GM19099 (cell line): ENCODE data around the gene COL15A1.

Experiments
- POLR2A ChIP-seq: IDR thresholded peaks from 3 replicates; pipeline ENCODE4 v1.6.1; 2011; ENCODE audit warnings: low read depth; ENCODE audit not compliant: insufficient read length; ENCODE audit errors: extremely low read depth

The COL15A1 gene

DNA sequence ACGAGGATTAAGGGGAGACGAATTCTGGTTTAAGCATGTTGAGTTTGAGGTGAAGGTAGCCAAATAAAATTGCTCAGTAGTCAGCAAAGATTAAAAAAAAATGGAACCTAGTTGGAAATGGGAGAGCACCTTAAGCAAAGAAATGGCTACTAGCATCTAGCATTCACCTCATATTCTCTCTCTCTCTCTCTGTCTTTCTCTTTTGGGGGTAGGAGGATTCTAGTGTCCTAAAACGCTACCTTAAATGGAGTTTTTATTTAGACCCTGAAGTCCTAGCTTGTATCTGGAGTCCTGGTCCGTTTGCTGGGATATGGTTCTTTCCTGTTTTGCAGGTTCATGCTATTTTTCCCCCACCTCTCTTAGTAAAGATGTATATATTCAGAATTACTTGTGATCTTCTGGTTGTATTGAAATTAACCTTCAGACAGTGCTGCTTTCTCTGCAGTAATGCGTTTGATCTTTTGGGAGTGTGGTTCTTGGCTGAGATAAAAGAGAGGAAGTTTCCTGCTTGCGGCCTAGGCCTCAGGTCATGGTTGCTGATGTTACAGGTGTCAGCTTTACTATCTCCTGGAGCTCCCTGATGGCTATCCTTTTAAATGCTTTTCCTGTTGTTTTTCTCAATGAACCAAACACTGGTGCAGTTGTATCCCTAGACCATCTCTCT, 169.2 kb downstream of the COL15A1 start:
- no peak for TF ChIP-seq POLR2A

DNA sequence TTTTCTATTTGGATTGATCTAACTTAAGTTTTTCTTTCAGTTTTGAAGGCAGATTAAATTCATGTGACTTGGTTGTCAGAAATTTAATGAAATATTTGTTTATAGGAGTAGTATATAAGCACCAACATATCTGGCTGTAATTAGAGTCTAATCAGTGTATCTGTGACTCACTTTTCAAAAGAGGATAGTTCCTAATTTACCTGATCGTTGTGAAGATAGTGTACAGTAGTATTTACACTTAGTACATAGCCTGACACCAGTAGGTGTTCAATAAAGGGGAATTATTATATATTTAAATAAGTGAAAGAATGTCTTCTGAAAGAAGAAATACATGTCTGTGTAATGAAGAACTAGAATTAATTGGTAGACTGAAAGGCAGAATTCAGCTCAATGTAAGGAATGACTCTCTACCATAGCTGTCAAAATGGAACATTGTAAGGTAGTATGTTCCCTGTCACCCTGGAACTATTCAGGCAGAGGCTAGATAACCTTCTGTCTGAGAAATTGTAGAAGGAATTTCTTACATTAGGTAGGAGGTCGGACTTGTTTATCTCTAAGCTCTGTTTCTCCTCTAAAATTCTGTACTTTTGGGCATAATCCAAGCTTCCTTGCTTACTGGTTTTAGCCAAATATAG, 169.8 kb downstream of the COL15A1 start:
- TF ChIP-seq POLR2A = no peak

DNA sequence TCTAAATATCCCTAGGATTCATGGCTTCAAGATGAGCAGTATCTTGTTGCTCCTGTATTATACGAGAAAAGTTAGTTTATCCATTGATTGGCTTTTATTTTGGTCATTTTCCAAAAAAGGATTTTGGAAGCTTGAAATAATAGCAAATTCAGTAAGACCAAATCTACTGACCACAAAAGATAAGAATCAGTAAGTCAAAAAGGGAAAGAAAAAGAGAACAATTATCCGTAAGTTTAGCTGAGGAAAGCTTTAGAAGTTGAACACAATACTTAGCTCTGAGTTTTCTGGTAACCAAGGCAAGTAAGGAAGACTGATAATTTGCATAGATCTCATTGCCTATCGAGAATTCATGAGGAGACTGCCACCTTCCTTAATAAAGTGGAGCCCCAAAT, 170.3 kb downstream of the COL15A1 start:
- no peak for TF ChIP-seq POLR2A

DNA sequence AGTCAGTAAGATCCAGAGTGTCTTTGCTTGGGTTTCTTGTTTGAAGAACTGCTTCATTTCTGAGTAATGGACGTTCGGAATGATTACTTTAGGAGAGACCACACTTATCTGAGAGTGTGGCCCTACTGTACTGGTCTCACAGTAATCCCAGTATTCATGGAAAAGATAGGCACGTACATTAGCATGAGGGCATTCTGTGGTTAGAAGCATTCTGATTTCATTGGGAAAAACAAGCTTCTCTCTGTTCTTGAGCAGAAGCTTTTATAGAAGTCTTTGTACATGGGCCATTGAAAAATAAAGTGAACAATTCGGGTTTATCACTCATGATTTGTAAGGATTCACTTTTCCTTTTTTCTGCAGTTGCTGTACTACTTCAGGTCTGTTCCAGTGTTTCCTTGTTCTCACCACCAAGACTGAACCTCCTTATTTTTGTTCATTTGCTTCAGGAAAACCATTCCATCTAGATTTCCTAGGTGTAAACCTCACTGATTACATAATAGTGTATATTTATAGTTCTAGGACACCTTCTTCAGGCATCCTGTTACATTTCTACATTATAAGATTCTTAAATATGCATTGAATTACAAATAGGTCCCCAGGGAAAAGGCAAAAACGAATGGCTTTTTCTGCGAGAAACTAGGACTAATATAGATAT, 171.3 kb downstream of the COL15A1 start:
- no peak for TF ChIP-seq POLR2A

DNA sequence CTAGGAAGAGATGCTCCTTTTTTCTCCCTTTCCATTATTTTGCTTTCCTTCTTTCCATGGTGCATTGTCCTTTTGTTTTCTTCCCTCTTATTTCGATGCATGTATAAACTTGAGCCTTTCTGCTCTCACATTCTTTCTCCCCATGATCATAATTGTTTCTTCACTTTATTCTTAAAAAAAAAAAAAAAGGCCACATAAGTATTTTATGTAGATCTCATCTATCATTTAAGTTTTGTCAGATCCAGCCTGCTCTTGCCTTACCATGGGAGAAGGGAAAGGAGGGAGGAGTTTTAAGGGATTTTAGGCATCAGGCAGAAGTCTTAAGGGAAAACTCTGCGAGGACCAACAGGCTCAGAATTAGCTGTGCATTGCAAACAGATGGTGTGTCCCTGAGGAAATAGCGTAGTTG, 172.3 kb downstream of the COL15A1 start:
- TF ChIP-seq POLR2A = no peak

DNA sequence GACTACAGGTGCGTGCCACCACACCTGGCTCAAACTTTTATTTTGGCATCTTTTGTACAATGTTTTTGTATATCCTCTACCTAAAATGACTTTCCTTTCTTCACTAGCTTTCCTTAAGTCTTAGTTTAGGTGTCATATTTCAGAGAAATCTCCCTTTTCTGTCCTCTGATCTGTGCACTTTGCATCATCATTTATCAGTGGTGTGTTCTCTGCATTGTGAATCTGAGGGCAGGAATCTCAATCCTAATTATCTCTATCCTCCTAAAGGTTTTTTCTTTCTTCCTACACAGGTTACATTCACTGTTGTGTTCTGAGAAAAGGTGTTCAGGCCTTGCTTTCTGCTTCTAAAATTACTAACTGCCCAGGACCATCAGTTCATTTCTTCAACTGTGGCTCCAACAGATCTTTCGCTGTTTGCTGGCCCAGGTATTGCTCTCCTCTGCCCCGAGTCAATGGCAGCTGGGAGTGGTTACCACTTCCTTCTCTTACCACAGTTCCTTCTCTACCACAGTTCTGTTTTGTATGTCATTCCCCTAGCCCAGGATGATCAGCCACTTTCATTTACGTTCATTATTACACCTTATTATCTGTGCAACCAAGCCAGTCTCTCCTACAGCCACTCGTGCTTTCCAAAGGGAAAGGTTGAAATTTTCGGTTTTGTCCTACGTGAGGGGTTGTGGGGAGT, 175.2 kb downstream of the COL15A1 start:
- TF ChIP-seq POLR2A = no peak

DNA sequence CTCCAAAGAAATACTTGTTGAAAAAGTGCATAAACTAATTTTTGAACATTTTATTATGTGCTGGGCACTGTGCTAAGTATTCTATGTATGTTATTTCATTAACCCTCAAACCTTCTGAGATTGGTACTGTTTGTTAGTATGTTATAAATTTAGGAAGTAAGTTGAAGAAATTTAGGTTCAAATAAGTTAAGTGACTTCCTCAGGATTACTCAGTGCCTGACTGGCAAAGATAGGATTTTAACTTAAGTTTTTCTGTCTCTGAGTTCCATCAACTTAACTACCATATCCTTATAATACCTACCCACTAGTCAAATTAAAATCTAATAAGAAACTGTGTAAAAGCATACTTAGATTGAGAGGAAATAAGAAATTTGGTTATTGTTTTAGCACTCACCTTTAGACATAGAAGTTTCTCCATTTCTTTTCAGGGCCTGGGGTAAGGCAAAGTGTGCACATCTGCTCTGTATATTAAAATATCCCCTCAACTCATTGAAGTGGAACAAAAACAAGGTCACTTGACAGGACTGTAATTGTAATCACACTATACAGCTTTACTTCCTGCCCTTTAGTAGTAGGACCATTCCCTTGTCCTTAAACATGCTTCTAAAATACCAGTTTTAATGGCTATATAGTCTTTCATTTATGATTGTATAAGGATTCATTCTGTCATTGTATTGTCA, 176.4 kb downstream of the COL15A1 start:
- TF ChIP-seq POLR2A = no peak
